Measurements from ENCODE around the gene CRACDL.

Gene CRACDL

GRCh38 chr2:98786179-98786578, 149.8 kb downstream of the CRACDL start:
- Histone ChIP-seq H3K9me3 (ENCODE audit: insufficient read depth, low read length) (no peaks in the 10 kb centered on the region), H3K9ac (ENCODE audit: low read length) (no peak overlapping the region), H3K4me3 (ENCODE audit: low read length) (no peak overlapping the region), H3K36me3 (replicated peaks; ENCODE audit: low read depth, low read length) (no peaks in the 10 kb centered on the region), H4K20me1 (ENCODE audit: insufficient read depth, low read length) (no peaks in the 10 kb centered on the region), H3K27me3 (ENCODE audit: low read depth, low read length) (peaks cover 4% of the 10 kb centered on the region; the same call in 1 of the 2 replicates), H3K4me1 (ENCODE audit: low read length) (no peaks in the 10 kb centered on the region), H2AFZ (ENCODE audit: low read depth, low read length) (no peak overlapping the region), H3K79me2 (ENCODE audit: low read length) (no peaks in the 10 kb centered on the region), H3K27ac (ENCODE audit: low read length) (no peak overlapping the region), H3K4me2 (ENCODE audit: low read length) (no peak overlapping the region)
- no peak for TF ChIP-seq CTCF (IDR thresholded peaks at IDR 0.05; ENCODE audit: low read depth, low read length)
- no peak for TF ChIP-seq EZH2phosphoT487 (IDR thresholded peaks at IDR 0.05; ENCODE audit: low read depth)

- Histone ChIP-seq H3K79me2 (ENCODE audit: low read length) (no peaks in the 10 kb centered on the region), H3K4me1 (ENCODE audit: low read length) (no peaks in the 10 kb centered on the region), H3K9ac (ENCODE audit: low read length) (no peak overlapping the region), H4K20me1 (ENCODE audit: insufficient read depth, low read length) (no peaks in the 10 kb centered on the region), H3K4me3 (ENCODE audit: low read length) (no peak overlapping the region), H3K27me3 (ENCODE audit: low read depth, low read length) (peaks cover 4% of the 10 kb centered on the region; the same call in 1 of the 2 replicates), H3K9me3 (ENCODE audit: insufficient read depth, low read length) (no peaks in the 10 kb centered on the region), H3K36me3 (replicated peaks; ENCODE audit: low read depth, low read length) (no peaks in the 10 kb centered on the region), H2AFZ (ENCODE audit: low read depth, low read length) (no peak overlapping the region), H3K27ac (ENCODE audit: low read length) (no peak overlapping the region), H3K4me2 (ENCODE audit: low read length) (no peak overlapping the region)
- no peak for TF ChIP-seq CTCF (IDR thresholded peaks at IDR 0.05; ENCODE audit: low read depth, low read length)
- TF ChIP-seq EZH2phosphoT487 (IDR thresholded peaks at IDR 0.05; ENCODE audit: low read depth) = no peak
Measured at GRCh38 chr2:98782570-98782969, 153.5 kb downstream of the CRACDL start.

- Histone ChIP-seq H3K9ac (ENCODE audit: low read length) (no peak overlapping the region), H4K20me1 (ENCODE audit: insufficient read depth, low read length) (no peaks in the 10 kb centered on the region), H3K27ac (ENCODE audit: low read length) (no peak overlapping the region), H3K36me3 (replicated peaks; ENCODE audit: low read depth, low read length) (no peaks in the 10 kb centered on the region), H3K9me3 (ENCODE audit: insufficient read depth, low read length) (no peaks in the 10 kb centered on the region), H3K79me2 (ENCODE audit: low read length) (no peaks in the 10 kb centered on the region), H3K4me3 (ENCODE audit: low read length) (no peak overlapping the region), H2AFZ (ENCODE audit: low read depth, low read length) (no peak overlapping the region), H3K4me2 (ENCODE audit: low read length) (no peak overlapping the region), H3K4me1 (ENCODE audit: low read length) (no peaks in the 10 kb centered on the region), H3K27me3 (ENCODE audit: low read depth, low read length) (peaks cover 4% of the 10 kb centered on the region; the same call in 1 of the 2 replicates)
- TF ChIP-seq CTCF (IDR thresholded peaks at IDR 0.05; ENCODE audit: low read depth, low read length) = no peak
- TF ChIP-seq EZH2phosphoT487 (IDR thresholded peaks at IDR 0.05; ENCODE audit: low read depth) = no peak
Measured at GRCh38 chr2:98781822-98782221, 154.2 kb downstream of the CRACDL start.

GRCh38 chr2:98778741-98779483, 157.1 kb downstream of the CRACDL start:
- Histone ChIP-seq H3K27me3 (ENCODE audit: low read depth, low read length) (peaks cover 4% of the 10 kb centered on the region; the same call in 1 of the 2 replicates), H3K9me3 (ENCODE audit: insufficient read depth, low read length) (no peaks in the 10 kb centered on the region), H3K4me2 (ENCODE audit: low read length) (no peak overlapping the region), H3K4me1 (ENCODE audit: low read length) (no peaks in the 10 kb centered on the region), H3K36me3 (replicated peaks; ENCODE audit: low read depth, low read length) (no peaks in the 10 kb centered on the region), H3K27ac (ENCODE audit: low read length) (no peak overlapping the region), H4K20me1 (ENCODE audit: insufficient read depth, low read length) (no peaks in the 10 kb centered on the region), H3K79me2 (ENCODE audit: low read length) (no peaks in the 10 kb centered on the region), H2AFZ (ENCODE audit: low read depth, low read length) (no peak overlapping the region), H3K4me3 (ENCODE audit: low read length) (no peak overlapping the region), H3K9ac (ENCODE audit: low read length) (no peak overlapping the region)
- TF ChIP-seq CTCF (IDR thresholded peaks at IDR 0.05; ENCODE audit: low read depth, low read length) = no peak
- TF ChIP-seq EZH2phosphoT487 (IDR thresholded peaks at IDR 0.05; ENCODE audit: low read depth) = no peak
